Activated gamma-delta T cell (primary cell): ENCODE data around the gene ARMC9.
"Not testable (repeated sequence)": the region's sequence is repeated elsewhere in the genome, so short reads cannot be mapped to it uniquely, and the experiment has no call there.

ENCODE experiments used
- DNase-seq: peaks from one replicate; lab custom pipeline; 2025; lab: John Stamatoyannopoulos, UW

ARMC9 gene

DNA sequence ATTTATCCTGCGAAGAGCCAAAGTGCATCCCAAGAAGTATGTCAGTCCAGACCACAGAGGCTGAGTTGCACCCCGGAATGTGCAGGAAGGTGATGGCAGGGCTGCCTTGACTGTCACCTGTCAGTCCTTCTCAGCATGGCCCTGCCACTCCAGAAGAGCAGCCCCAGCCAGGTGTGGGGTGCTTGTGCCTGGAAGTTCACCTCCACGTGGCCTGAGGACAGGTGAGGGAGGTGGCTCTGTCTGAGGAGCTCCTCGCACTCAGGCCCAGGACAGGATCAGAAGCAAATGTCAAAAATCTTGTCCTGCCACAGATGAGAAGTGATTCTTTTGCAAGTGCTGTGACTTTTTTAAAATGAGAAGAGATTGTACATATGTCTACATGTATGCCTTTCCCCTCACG, 165.6 kb downstream of the ARMC9 start:
- DNase-seq, result no peak

DNA sequence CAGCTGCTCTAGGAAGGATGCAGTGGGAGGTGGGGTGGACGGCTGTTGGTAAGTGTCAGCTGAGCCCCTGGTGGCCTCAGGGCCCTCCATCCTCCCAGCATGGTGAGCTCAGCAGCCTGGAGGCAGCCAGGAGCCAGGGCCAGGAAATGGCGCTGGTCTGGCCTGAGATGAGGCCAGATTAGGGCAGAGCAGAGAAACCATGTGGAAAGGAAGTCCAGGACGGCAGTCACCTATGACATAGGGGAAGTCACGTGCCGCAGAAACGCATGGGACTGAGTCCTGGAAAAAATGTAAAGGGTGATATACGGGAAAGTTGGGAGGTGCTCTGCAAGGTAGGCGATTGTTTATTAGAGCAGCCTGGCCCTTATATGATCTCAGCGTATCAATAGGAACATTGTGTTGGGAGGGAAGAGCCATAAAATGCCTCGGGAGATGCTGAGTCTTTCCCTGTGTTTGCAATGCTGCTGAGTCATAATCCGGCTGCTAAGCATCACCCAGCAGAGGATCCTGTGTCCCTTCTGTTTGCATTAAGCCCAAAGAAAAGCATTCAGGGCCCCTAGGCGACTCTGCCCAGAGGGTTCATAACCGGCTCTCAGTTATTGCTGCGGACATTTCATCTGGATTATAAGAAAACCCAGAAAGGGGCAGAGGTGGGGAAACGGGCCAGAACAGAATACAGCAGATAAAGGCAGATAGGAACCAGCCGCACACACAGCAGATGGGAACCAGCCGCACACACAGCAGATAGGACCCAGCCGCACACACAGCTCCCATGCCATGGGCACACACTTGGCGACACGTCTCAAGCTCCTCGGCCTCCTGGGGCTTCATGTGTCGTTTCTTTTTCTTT, 166.8 kb downstream of the ARMC9 start:
- DNase-seq, result no peak

DNA sequence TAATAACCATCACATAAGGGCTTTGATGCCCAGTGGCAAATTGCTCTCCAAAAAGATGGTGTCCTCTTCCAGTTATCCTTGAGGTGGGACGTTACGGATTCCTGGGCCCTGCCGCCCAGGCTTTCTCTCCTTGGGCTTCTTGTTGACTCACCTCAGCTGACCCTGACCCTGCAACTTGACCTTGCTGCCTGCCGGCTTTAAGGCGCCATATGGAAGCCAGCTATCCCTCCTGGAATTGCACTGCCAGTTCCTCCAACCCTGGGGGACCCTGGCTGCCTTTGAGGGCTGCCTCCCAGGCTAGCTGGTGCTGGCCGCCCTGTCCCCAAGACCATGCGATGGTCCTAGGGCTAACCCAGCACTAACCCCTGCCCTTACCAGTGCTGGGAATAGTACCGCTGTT, 168.7 kb downstream of the ARMC9 start:
- DNase-seq, result no peak

DNA sequence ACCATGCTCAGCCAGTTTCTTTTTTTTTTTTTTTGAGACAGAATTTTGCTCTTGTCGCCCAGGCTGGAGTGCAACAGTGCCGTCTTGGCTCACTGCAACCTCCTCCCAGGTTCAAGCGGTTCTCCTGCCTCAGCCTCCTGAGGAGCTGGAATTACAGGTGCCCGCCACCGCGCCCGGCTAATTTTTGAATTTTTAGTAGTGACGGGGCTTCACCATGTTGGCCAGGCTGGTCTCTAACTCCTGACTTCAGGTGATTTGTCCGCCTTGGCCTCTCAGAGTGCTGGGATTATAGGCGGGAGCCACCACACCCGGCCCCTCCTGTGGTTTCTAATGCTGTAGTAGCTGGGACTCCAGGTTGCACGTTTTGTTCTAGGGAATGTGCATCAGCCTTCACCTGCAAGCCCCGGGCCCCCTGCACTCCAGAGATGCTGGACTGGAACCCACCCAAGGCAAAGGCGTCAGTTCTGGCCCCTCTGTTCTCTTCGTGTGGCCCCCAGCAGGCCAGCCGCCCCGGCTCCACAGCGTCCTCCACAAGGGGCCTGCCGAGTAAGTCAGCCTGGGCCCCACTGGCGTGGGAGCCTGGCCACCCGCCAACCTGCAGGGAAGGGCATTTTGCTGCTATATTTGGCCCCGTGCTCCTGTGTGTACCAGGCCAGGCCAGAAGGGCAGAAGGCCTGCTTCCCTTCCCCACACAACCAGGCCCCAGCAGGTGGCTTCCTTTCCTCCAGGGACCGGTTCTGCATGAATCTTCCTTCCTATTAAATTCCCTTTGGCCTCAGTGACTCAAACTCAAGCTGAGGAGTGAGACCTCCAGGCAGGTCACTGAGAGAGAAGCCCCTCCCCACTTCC, 171.4 kb downstream of the ARMC9 start:
- no peak for DNase-seq

DNA sequence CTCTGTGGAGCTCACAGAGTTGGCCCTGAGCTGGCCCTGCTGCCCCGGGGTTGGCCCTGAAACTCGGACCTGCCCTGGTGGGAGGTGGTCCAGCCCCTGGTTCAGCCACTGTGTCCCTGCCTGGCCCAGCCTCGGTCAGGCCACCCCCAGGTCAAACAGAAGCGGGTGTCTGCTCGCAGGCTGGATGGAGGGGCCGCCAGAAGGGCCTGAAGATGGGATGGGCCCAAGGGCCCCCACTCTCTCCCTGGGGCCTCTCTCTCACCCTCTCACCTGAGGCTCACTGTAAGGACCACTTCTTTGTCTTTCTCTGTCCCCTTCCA, 172.0 kb downstream of the ARMC9 start:
- no peak for DNase-seq

DNA sequence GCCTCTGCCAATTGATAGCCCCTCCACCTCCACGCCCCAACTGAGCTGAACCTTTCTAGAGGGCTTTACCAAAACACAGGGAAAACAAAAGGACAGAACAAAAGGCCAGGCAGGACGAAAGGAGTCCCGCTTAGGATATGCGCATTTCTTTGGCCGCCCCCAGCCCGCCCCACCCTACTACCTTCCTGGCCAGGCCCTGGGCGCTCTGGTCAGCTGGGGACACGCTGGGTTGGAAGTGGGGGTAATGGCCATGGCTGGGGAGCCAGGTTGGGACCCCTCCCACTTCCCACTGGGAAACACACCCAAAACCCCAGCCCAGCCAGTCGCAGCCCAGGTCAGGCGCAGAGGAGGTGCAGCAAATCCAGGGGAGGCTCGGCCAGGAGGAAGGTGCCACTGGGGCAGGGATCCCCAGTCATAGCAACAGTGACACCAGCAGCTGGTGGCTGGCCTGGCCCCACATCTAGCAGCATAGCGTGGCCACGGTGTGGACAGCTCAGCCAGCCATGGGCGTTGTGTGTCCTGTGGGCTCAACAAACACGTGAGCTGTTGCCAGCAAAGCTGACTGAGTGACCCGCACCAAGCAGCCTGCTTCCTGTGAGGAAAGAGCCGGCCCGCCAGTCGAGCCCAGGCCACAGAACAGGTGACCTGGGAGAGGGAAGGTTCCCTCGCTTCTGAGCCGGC, 172.5 kb downstream of the ARMC9 start:
- DNase-seq, result no peak

DNA sequence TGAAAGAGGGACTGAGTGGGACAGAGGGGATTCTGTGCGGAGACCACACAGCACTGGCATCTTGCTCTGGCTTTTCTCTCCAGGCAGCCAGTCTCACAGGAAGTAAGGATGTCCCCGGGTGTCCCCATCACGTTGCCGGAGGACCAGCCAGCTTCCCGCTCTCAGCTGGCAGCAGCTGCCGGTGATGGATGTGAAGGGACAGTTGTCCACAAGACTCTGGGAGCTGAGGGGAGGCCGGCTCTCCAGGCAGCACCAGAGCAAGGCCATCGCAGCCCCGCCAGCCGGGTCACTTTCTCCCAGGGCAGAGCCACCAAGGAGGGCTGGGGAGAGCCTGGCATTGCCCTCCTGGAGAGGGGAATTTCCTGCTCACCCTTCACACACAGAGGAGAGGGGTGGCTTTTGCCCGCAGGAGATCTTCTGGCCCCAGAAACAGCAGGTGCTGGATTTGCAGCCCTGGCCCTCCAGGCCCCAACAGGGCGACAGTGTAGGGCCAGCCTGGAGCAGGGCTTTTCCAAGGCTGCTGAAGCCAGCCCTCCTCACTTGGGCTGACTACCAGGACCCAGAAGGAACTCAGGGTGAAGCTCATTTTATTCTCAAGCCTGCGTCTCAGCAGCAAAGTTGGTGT, 173.1 kb downstream of the ARMC9 start:
- DNase-seq, result no peak

DNA sequence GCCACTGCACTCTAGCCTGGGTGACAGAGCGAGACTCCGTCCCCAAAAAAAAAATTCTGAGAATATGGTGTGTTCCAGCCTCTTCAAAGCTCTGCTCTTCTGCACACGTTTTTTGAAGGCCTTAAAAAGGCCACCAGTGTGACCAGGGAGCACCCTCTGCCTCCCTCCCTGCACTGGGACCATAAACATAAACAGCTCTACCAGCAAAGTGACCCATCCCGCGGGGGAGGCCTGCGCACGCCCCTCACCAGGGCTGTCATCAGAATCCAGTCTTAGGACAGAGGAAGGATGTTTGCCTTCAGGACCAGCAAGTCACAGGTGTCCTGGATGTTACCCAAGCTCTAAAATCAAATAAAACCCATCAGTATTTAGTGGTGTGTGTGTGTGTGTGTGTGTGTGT, 173.9 kb downstream of the ARMC9 start:
- DNase-seq, result no peak

DNA sequence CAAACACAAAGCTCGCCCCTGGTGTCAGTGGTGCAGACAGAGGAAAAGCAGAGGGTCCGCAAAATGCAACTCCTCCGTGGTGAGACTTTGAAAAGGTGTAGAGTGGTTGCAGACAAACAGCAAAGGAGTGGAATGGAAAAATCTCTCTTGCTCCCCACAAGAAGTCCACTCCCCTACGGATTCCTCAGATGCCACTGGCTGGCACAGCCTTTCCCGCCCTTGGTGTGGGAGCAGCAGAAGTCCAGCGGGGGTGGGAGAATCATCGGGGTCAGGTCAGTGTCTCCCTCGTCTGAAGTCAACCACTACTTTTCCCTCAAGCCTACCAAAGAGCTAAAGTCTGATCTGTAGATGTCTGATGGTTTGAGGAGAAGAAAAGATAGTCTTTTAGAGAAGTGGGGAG, 174.8 kb downstream of the ARMC9 start:
- no peak for DNase-seq

DNA sequence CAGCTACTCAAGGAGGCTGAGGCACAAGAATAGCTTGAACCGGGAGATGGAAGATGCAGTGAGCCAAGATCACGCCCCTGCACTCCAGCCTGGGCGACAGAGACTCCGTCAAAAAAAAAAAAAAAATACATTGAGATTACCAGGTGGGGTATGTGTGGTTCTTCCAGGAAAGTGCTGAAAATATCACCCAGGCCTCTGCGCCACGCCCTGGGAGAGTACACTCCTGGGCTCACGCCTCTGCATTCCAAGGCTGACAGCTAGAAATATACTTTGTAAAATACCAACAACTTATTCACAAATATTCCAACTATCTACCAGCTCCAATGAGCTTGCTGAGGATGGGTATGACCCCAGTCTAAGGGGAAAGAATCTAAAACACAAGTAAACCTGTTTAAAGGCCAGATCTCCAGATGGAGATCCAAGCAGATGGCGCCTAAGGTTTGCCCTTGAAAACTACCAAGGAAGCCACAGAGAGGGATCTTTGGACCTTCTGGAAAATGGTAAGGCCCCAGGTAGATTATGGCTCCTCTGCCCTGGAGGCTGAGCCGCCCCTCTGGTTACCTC, 175.4 kb downstream of the ARMC9 start:
- no peak for DNase-seq

DNA sequence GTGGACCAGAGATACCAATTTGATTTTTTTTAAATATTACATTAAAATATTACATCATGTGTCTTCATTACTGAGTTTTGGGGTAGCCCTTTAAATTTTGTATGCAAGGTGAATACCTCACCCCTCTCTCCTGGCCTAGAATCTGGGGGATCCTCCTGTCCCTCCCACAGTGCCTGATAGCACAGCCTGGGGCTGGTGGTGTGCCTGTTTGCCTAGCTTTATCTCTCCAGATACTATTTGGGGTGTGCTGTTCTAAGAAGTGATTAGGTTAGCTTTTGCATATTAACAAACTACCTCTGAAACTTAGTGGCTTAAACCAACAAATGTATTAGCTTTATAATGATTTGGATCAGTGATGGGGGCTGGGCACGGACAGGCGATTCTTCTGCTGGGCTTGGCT, 176.3 kb downstream of the ARMC9 start:
- no peak for DNase-seq

DNA sequence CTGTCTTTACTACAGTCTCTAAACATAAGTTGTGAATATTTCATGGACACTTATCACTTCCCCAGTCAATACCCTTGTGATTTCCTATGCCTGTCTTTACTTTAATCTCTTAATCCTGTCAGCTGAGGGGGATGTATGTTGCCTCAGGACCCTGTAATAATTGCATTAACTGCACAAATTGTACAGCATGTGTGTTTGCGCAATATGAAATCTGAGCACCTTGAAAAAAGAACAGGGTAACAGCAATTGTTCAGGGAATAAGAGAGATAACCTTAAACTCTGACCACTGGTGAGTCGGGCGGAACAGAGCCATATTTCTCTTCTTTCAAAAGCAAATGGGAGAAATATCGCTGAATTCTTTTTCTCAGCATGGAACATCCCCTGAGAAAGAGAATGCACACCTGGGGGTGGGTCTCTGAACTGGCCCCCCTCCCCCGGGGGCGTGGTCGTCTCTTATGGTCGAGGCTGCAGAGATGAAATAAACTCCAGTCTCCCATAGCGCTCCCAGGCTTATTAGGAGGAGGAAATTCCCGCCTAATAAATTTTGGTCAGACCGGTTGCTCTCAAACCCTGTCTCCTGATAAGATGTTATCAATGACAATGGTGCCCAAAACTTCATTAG, 177.7 kb downstream of the ARMC9 start:
- not testable (repeated sequence) for DNase-seq

DNA sequence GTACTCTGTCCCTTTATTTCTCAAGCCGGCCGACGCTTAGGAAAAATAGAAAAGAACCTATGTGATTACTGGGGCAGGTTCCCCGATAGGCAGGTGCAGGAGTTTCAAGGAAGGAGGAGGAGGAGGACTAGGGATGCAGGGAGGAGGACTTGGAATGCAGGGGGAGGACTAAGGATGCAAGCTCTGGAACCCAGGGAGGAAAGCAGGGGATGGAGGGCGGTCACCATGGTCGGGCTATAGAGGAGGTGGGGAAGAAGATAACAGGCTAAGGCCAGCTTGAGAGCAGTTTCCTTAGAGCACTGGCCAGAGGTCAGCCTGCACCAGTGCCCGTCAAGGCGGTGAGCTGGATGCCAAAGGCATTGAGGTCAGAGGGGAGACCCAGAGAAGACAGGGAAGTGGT, 178.4 kb downstream of the ARMC9 start:
- no peak for DNase-seq

DNA sequence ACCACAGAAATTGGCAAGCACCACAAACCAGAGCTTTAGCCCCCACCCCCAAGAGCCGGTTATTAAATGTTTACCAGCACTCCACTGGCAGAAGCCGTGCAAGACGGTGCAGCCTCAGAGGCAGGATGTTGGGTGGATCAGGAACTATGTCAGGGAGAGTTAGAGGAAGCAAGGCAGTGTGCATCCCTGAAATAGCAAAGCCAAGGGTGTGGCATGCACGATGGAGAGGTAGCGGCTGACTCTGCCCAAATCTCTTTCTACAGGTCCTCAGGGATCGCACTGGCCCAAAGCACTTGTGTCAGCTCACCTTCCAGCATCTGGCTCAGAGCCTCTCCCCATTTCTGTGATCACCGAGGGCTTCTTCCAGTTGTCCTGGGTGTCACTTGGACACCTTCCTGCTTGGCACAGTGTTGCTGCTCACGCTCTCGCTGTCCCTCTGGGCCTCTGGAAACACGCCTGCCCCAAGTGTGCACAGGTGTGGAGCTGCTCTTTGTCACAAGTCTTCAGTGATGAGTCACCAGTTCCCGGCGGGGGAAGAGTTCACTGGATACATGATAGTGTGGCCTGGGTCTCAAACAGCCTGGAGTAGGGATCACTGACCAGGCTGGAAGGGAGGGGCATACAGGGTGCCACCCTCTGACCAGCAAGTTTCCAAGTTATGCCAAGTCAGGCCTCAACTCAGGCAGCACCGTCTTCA, 179.7 kb downstream of the ARMC9 start:
- DNase-seq, result no peak

DNA sequence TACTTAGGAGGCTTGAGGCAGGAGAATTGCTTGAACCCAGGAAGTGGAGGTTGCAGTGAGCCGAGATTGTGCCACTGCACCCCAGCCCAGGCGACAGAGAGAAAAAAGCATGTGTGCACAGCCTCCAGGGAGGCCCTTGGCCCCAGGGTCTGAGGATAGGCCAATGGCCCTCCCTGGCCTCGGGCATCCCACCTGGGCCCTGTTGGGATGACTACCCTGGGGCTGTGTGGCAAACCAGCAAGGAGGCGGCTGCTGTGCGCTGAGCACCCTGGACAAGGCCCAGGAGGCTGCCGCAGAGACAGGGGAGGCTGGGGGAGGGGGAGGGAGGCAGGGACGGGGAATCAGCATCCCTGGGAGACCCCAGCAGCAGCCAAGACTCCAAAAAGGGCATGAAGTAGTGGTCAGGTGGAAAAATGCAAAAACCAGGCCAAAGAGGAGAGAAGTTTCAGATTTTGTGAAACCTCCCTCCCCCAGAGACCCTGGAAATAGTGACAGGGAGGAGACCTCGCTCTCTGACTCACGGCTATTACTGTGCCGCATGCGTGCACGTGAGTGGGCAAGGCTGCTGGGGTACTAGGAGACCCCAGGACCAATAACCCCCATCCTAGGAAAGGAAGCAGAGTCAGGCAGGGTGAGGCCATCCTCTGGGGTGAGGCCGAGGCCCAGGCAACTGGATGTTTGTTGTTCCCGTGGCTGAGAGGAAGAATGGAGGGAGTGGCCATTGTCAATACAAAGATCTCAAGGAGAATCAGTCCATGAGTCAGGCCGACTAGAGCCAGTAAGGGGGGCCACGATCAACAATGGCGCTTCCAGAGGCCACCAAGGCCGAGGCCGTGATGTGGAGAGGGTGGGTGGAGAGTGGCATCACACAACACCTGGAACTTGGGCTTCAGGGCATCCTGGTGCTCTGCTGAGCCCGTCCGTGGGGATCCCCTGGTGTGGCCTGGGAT, 181.1 kb downstream of the ARMC9 start:
- no peak for DNase-seq

DNA sequence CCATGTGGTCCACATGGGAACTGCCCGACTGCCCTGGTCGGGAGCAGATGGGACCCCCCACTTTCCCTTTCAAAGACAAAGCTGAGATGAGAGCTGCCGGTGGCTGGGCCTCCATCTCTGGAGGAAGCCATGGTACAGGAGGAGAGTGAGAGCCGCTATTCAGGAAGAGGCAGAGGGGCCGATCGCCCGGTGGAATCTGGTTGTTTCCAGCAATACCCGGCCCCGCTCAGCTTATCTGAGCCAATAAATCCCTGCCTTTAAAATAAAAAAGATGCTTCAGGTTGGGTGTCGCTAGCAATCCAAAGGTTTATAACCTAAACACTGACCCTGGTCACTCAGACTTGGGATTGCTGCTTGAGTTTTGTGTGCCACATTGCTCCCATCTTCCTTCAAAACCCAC, 181.9 kb downstream of the ARMC9 start:
- no peak for DNase-seq

DNA sequence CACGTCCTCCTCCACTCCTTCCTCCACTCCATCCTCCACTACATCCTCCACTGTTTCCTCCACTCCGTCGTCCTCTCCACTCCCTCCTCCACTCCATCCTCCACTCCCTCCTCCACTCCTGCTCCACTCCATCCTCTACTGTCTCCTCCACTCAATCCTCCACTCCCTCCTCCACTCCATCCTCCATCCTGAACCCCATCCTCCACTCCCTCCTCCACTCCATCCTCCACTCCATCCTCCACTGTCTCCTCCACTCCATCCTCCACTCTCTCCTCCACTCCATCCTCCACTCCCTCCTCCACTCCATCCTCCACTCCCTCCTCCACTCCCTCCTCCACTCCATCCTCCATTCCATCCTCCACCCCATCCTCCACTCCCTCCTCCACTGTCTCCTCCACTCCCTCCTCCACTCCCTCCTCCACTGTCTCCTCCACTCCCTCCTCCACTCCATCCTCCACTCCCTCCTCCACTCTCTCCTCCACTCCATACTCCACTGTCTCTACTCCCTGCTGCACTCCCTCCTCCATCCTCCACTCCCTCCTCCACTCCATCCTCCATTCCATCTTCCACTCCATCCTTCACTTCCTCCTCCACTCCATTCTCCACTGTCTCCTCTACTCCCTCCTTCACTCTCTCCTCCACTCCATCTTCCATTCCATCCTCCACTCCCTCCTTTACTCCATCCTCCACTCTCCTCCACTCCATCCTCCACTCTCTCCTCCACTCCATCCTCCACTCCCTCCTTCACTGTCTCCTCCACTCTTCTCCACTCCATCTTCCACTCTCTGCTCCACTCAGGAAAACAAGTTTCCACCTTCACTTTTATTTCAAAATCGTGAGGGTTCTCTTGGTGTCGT, 182.8 kb downstream of the ARMC9 start:
- no peak for DNase-seq

DNA sequence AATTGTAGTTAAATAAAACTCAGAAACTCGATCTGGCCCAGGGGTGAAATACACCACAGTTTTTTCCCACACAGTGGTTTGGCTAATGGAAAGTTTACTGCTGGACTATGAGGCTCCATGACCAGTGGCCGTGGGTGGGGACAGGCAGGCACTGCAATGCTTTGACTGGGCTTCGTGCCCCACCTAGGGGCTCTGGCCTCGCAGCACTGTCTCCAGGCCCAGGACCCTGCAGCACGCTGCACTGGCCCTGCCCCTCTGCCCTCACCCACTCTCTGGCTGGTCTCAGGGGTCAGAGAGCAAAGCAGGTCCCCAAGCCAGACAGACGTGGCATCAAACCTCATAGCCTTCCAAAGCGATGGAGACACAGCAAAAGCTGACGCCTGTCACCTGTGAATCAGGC, 183.7 kb downstream of the ARMC9 start:
- DNase-seq, result no peak
